HL-60/S4 treated with phorbol 12-myristate 13-acetate at 8.2 ng/mL for 4 days and 3 days (cell line): ENCODE results near the gene GDF2.

Source experiments
- in situ Hi-C: fragments of 300-500 bp; cut with MboI; formaldehyde crosslinking; loops from 2 replicates; pipeline ENCODE4 v1.15.0; 2022; ENCODE audit warnings: low sequenced_read_pairs

GDF2 gene

GRCh38 chr10:47366181-47366631 lies 44.0 kb downstream of the GDF2 start:
- in situ Hi-C loops = no loop called here

- in situ Hi-C loops = no loop called here
These were observed 44.6 kb downstream of the GDF2 start for GRCh38 chr10:47366731-47367460.

- in situ Hi-C loops = no loop called here
These were observed 45.4 kb downstream of the GDF2 start for GRCh38 chr10:47367646-47368045.

- in situ Hi-C loops = no loop called here
These were observed 46.4 kb downstream of the GDF2 start for GRCh38 chr10:47368431-47369180.

GRCh38 chr10:47369251-47369894 lies 47.1 kb downstream of the GDF2 start:
- in situ Hi-C loops = no loop called here

- in situ Hi-C loops = no loop called here
These were observed 47.9 kb downstream of the GDF2 start for GRCh38 chr10:47370015-47370767.

GRCh38 chr10:47370878-47371277 lies 48.6 kb downstream of the GDF2 start:
- in situ Hi-C loops = no loop called here

- in situ Hi-C loops = no loop called here
These were observed 49.6 kb downstream of the GDF2 start for GRCh38 chr10:47371629-47372485.

GRCh38 chr10:47372726-47373125 lies 50.5 kb downstream of the GDF2 start:
- in situ Hi-C loops = no loop called here

GRCh38 chr10:47374611-47375536 lies 52.6 kb downstream of the GDF2 start:
- in situ Hi-C loops = no loop called here

- in situ Hi-C loops = no loop called here
These were observed 54.4 kb downstream of the GDF2 start for GRCh38 chr10:47376522-47377220.
